ENCODE data around the gene SNRNP70. TPM values are rescaled to one million over a fixed set of nuclear protein-coding genes. Genes with fewer than 3 reads are reported as not detected.

SNRNP70 gene
- total and polyA plus RNA-seq, 10 of the 15 experiments (the other 5 are each of a cell fraction or from before 2014, with no cell fraction given), result 2.7 to 453 (median 159) TPM

Small RNA genes within 50 kb of the gene (small RNA-seq; reads per million reads assigned to genes)
- gene RN7SL708P, result not detected

Other genes with a start within 250 kb of the SNRNP70 start
Only the 7 nearest of the 26 such genes appear.
- not detected in 2 replicates for gene CGB8, start 36.3 kb upstream of the SNRNP70 start, total RNA-seq (2014; rRNA removed)
- not detected in 2 replicates for gene CGB8, start 36.3 kb upstream of the SNRNP70 start, total RNA-seq (2014; rRNA removed; fragmentation: Illumina TruSeq; extraction: Trizol)
- gene CGB8, start 36.3 kb upstream of the SNRNP70 start, total RNA-seq (2021), result not detected in 2 replicates
- gene CGB8, start 36.3 kb upstream of the SNRNP70 start, polyA plus RNA-seq (2011; rRNA removed), result not detected in 2 replicates
- not detected in 2 replicates for gene CGB8, start 36.3 kb upstream of the SNRNP70 start, polyA plus RNA-seq (2014; fragmentation: Illumina TruSeq; extraction: Trizol)
- gene CGB8, start 36.3 kb upstream of the SNRNP70 start, polyA plus RNA-seq (2014; fragmentation: Nextera tagmentation; extraction: Ambion mirVana), result not detected
- not detected in 2 replicates for gene CGB8, start 36.3 kb upstream of the SNRNP70 start, polyA plus RNA-seq (2014; rRNA removed)
- gene CGB8, start 36.3 kb upstream of the SNRNP70 start, polyA plus RNA-seq (2016; fragmentation: Nextera tagmentation; extraction: Ambion mirVana), result not detected
- gene CGB7, start 27.7 kb upstream of the SNRNP70 start, total RNA-seq (2014; rRNA removed), result not detected in 2 replicates
- gene CGB7, start 27.7 kb upstream of the SNRNP70 start, total RNA-seq (2014; rRNA removed; fragmentation: Illumina TruSeq; extraction: Trizol), result not detected in 2 replicates
- gene CGB7, start 27.7 kb upstream of the SNRNP70 start, total RNA-seq (2021), result not detected in 2 replicates
- gene CGB7, start 27.7 kb upstream of the SNRNP70 start, polyA plus RNA-seq (2011; rRNA removed), result not detected in 2 replicates
- not detected in 2 replicates for gene CGB7, start 27.7 kb upstream of the SNRNP70 start, polyA plus RNA-seq (2014; fragmentation: Illumina TruSeq; extraction: Trizol)
- gene CGB7, start 27.7 kb upstream of the SNRNP70 start, polyA plus RNA-seq (2014; fragmentation: Nextera tagmentation; extraction: Ambion mirVana), result not detected
- gene CGB7, start 27.7 kb upstream of the SNRNP70 start, polyA plus RNA-seq (2014; rRNA removed), result not detected in 2 replicates
- gene CGB7, start 27.7 kb upstream of the SNRNP70 start, polyA plus RNA-seq (2016; fragmentation: Nextera tagmentation; extraction: Ambion mirVana), result under 1 TPM in 1 of 2 experiments, not detected in 1; 0.06 TPM
- not detected in 2 replicates for gene NTF4, start 20.6 kb upstream of the SNRNP70 start, total RNA-seq (2014; rRNA removed)
- gene NTF4, start 20.6 kb upstream of the SNRNP70 start, total RNA-seq (2014; rRNA removed; fragmentation: Illumina TruSeq; extraction: Trizol), result not detected in 2 replicates
- gene NTF4, start 20.6 kb upstream of the SNRNP70 start, total RNA-seq (2021), result not detected in 2 replicates
- not detected in 2 replicates for gene NTF4, start 20.6 kb upstream of the SNRNP70 start, polyA plus RNA-seq (2011; rRNA removed)
- gene NTF4, start 20.6 kb upstream of the SNRNP70 start, polyA plus RNA-seq (2014; fragmentation: Illumina TruSeq; extraction: Trizol), result not detected in 2 replicates
- gene NTF4, start 20.6 kb upstream of the SNRNP70 start, polyA plus RNA-seq (2014; fragmentation: Nextera tagmentation; extraction: Ambion mirVana), result not detected
- not detected in 2 replicates for gene NTF4, start 20.6 kb upstream of the SNRNP70 start, polyA plus RNA-seq (2014; rRNA removed)
- gene NTF4, start 20.6 kb upstream of the SNRNP70 start, polyA plus RNA-seq (2016; fragmentation: Nextera tagmentation; extraction: Ambion mirVana), result not detected
- gene KCNA7, start 12.8 kb upstream of the SNRNP70 start, total RNA-seq (2014; rRNA removed), result not detected in 2 replicates
- not detected in 2 replicates for gene KCNA7, start 12.8 kb upstream of the SNRNP70 start, total RNA-seq (2014; rRNA removed; fragmentation: Illumina TruSeq; extraction: Trizol)
- not detected in 2 replicates for gene KCNA7, start 12.8 kb upstream of the SNRNP70 start, total RNA-seq (2021)
- gene KCNA7, start 12.8 kb upstream of the SNRNP70 start, polyA plus RNA-seq (2011; rRNA removed), result not detected in 2 replicates
- not detected in 2 replicates for gene KCNA7, start 12.8 kb upstream of the SNRNP70 start, polyA plus RNA-seq (2014; fragmentation: Illumina TruSeq; extraction: Trizol)
- not detected for gene KCNA7, start 12.8 kb upstream of the SNRNP70 start, polyA plus RNA-seq (2014; fragmentation: Nextera tagmentation; extraction: Ambion mirVana)
- gene KCNA7, start 12.8 kb upstream of the SNRNP70 start, polyA plus RNA-seq (2014; rRNA removed), result not detected in 2 replicates
- not detected for gene KCNA7, start 12.8 kb upstream of the SNRNP70 start, polyA plus RNA-seq (2016; fragmentation: Nextera tagmentation; extraction: Ambion mirVana)
- gene LIN7B, start 28.9 kb downstream of the SNRNP70 start, total RNA-seq (2014; rRNA removed), result 1.5 and 1.9 TPM in 2 replicates
- gene LIN7B, start 28.9 kb downstream of the SNRNP70 start, total RNA-seq (2014; rRNA removed; fragmentation: Illumina TruSeq; extraction: Trizol), result 0.63 and 1.1 TPM in 2 replicates
- 1.8 and 2.9 TPM in 2 replicates for gene LIN7B, start 28.9 kb downstream of the SNRNP70 start, total RNA-seq (2021)
- gene LIN7B, start 28.9 kb downstream of the SNRNP70 start, polyA plus RNA-seq (2011; rRNA removed), result 0.50 and 0.88 TPM in 2 replicates
- not detected in 2 replicates for gene LIN7B, start 28.9 kb downstream of the SNRNP70 start, polyA plus RNA-seq (2014; fragmentation: Illumina TruSeq; extraction: Trizol)
- under 1 TPM in 1 of 2 experiments, not detected in 1; 0.15 TPM for gene LIN7B, start 28.9 kb downstream of the SNRNP70 start, polyA plus RNA-seq (2014; fragmentation: Nextera tagmentation; extraction: Ambion mirVana)
- 2.6 and 3.2 TPM in 2 replicates for gene LIN7B, start 28.9 kb downstream of the SNRNP70 start, polyA plus RNA-seq (2014; rRNA removed)
- gene LIN7B, start 28.9 kb downstream of the SNRNP70 start, polyA plus RNA-seq (2016; fragmentation: Nextera tagmentation; extraction: Ambion mirVana), result 1 to 10 TPM; 3.0 to 3.5 TPM
- gene C19orf73, start 33.7 kb downstream of the SNRNP70 start, total RNA-seq (2014; rRNA removed), result 0.98 and 1.2 TPM in 2 replicates
- 0.49 and 0.60 TPM in 2 replicates for gene C19orf73, start 33.7 kb downstream of the SNRNP70 start, total RNA-seq (2014; rRNA removed; fragmentation: Illumina TruSeq; extraction: Trizol)
- gene C19orf73, start 33.7 kb downstream of the SNRNP70 start, total RNA-seq (2021), result 0.74 and 0.90 TPM in 2 replicates
- gene C19orf73, start 33.7 kb downstream of the SNRNP70 start, polyA plus RNA-seq (2011; rRNA removed), result 0.29 and 0.54 TPM in 2 replicates
- gene C19orf73, start 33.7 kb downstream of the SNRNP70 start, polyA plus RNA-seq (2014; fragmentation: Illumina TruSeq; extraction: Trizol), result 0.65 TPM in 1 of 2 replicates, not detected in the other
- gene C19orf73, start 33.7 kb downstream of the SNRNP70 start, polyA plus RNA-seq (2014; fragmentation: Nextera tagmentation; extraction: Ambion mirVana), result under 1 TPM; 0.20 to 0.69 TPM
- gene C19orf73, start 33.7 kb downstream of the SNRNP70 start, polyA plus RNA-seq (2014; rRNA removed), result 1.0 and 2.1 TPM in 2 replicates
- 1 to 10 TPM; 1.6 to 2.0 TPM for gene C19orf73, start 33.7 kb downstream of the SNRNP70 start, polyA plus RNA-seq (2016; fragmentation: Nextera tagmentation; extraction: Ambion mirVana)
- 0.73 and 0.87 TPM in 2 replicates for gene PPFIA3, start 34.1 kb downstream of the SNRNP70 start, total RNA-seq (2014; rRNA removed)
- 0.40 and 0.60 TPM in 2 replicates for gene PPFIA3, start 34.1 kb downstream of the SNRNP70 start, total RNA-seq (2014; rRNA removed; fragmentation: Illumina TruSeq; extraction: Trizol)
- gene PPFIA3, start 34.1 kb downstream of the SNRNP70 start, total RNA-seq (2021), result 1.3 and 1.7 TPM in 2 replicates
- 0.71 and 0.79 TPM in 2 replicates for gene PPFIA3, start 34.1 kb downstream of the SNRNP70 start, polyA plus RNA-seq (2011; rRNA removed)
- gene PPFIA3, start 34.1 kb downstream of the SNRNP70 start, polyA plus RNA-seq (2014; fragmentation: Illumina TruSeq; extraction: Trizol), result 0.21 TPM in 1 of 2 replicates, not detected in the other
- not detected for gene PPFIA3, start 34.1 kb downstream of the SNRNP70 start, polyA plus RNA-seq (2014; fragmentation: Nextera tagmentation; extraction: Ambion mirVana)
- 0.62 and 1.3 TPM in 2 replicates for gene PPFIA3, start 34.1 kb downstream of the SNRNP70 start, polyA plus RNA-seq (2014; rRNA removed)
- gene PPFIA3, start 34.1 kb downstream of the SNRNP70 start, polyA plus RNA-seq (2016; fragmentation: Nextera tagmentation; extraction: Ambion mirVana), result under 1 TPM in 1 of 2 experiments, not detected in 1; 0.11 TPM

All from GM12878 (cell line).